ENCODE measurements around the gene UNC13B.

- no peak for TF ChIP-seq REST (IDR thresholded peaks at IDR 0.05; ENCODE audit: insufficient read depth in 1 of 2, low read depth in 2 of 2, low read length in 2 of 2)
- TF ChIP-seq SIN3A (IDR thresholded peaks at IDR 0.05; ENCODE audit: borderline replicate concordance, insufficient read depth, low read length): no peak
Measured at GRCh38 chr9:35286381-35286780, 124.6 kb downstream of the UNC13B start.
